Measurements from ENCODE around the gene PCYT2.

GRCh38 chr17:81898029-81898866 lies 13.0 kb downstream of the PCYT2 start:
- TF ChIP-seq CTCF (IDR thresholded peaks at IDR 0.05): no peak
- TF ChIP-seq EZH2 (IDR thresholded peaks at IDR 0.05; ENCODE audit: borderline replicate concordance, insufficient read depth, low read depth, low read length, poor library complexity, severe bottlenecking): no peak
